ENCODE data around the gene NRXN3. TPM values are rescaled to one million over a fixed set of nuclear protein-coding genes. Genes with fewer than 3 reads are reported as not detected.

The NRXN3 gene
- total and polyA plus RNA-seq, 2 of the 4 experiments (the other 2 are of a cell fraction), result 4.8 to 25.1 TPM

DNA sequence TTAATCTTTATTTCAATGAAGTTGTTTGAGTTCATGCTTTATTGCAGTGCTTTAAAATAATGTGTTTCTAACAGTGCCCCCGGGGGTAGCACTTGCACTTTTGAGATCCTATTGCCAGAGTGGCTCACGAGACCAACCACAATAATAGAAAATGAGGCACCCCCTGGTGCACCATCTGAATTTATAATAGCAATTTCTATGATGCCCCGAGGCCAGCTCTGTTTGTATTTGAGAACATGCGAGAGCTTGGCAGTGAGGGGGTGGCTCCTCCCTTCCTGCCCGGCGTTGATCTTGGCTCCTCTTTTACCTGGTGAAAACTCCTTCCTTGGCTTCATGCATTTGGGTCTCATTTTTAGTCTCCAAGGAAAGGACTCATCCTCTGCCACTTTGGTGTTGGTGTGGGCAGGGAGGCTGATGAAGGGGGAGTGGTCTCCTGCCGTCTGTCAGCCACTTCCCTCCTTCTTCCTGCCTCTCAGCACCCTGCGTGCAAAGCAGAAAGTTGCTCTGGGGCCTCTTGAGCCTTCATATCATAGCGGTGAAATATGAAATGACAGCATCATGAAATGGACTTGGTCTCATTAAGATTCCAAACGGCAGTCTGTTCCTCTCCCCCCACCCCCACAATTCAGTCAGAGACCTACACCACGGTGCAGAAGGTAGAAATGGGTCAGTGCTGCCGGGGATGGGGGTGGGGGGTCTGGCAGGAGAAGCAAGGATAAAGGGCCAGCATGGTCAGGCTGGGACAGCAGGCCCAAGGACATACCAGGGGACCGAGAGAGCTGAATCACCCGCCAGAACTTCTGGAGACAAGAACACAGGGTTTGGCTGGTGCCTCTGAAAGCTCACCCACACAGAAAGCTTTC, 17.7 kb upstream of the NRXN3 start:
- no peak overlapping the region for H3K4me2 ChIP-seq (ENCODE audit: low read depth, low read length)
- dilution Hi-C loops (cut with HindIII; ENCODE audit: low sequenced_read_pairs, unreplicated experiment), result no loop called here
- H3K9me1 ChIP-seq (ENCODE audit: insufficient read depth, low read length), result no peaks in the 10 kb centered on the region
- no peak overlapping the region for H2BK5ac ChIP-seq (ENCODE audit: low read depth, low read length, poor library complexity, severe bottlenecking)
- no peaks in the 10 kb centered on the region for H4K20me1 ChIP-seq (ENCODE audit: insufficient read depth, low read length)
- H3K18ac ChIP-seq (ENCODE audit: low read depth, low read length), result no peak overlapping the region
- H3K79me1 ChIP-seq (ENCODE audit: low read depth in 1 of 2, low read length in 2 of 2), result no peaks in the 10 kb centered on the region
- ATAC-seq (ENCODE audit: low read depth) (no peak), DNase-seq (no peak)
- no peak overlapping the region for H2BK15ac ChIP-seq (ENCODE audit: low read depth, low read length)
- H3K23ac ChIP-seq (ENCODE audit: low read depth, low read length), result no peak overlapping the region
- BruUV-seq (replicated peaks), result no TSS peak
- no peak overlapping the region for H3K27ac ChIP-seq (ENCODE audit: insufficient read depth, low read length)
- H4K5ac ChIP-seq (ENCODE audit: low read depth, low read length), result no peak overlapping the region
- intact Hi-C loops (cut with micrococcal nuclease), result no loop called here
- H4K8ac ChIP-seq (ENCODE audit: low read depth in 2 of 2, low read length in 2 of 2), result no peak overlapping the region
- in situ Hi-C loops (cut with MboI; ENCODE audit: low sequenced_read_pairs), result no loop called here
- no peak overlapping the region for H4K91ac ChIP-seq (ENCODE audit: insufficient read depth, low read depth, low read length)
- H3K14ac ChIP-seq (replicated peaks; ENCODE audit: low read depth, low read length), result no peak overlapping the region
- no peak overlapping the region for H3K4me3 ChIP-seq (ENCODE audit: insufficient read depth, low read depth, low read length)
- H2AFZ ChIP-seq (replicated peaks; ENCODE audit: low read length, poor library complexity), result no peak overlapping the region
- no CpG with 5 or more reads among the region's 14 CpGs for WGBS, 2 experiments (ENCODE audit: extremely low coverage in 2 of 2, insufficient read length in 1 of 2)
- H3K9ac ChIP-seq (ENCODE audit: low read depth, low read length), result no peak overlapping the region
- no peaks in the 10 kb centered on the region for H3K36me3 ChIP-seq (ENCODE audit: control insufficient read depth, insufficient read depth, low read length)
- no peaks in the 10 kb centered on the region for H3K27me3 ChIP-seq (ENCODE audit: control insufficient read depth, insufficient read depth, low read length)
- H3K9me3 ChIP-seq (ENCODE audit: control insufficient read depth, insufficient read depth, low read length), result peaks cover 26% of the 10 kb centered on the region
- TF ChIP-seq CEBPB (IDR thresholded peaks at IDR 0.05; ENCODE audit: low read depth, low read length) (no peak), RCOR1 (IDR thresholded peaks at IDR 0.05; ENCODE audit: insufficient replicate concordance, low read length) (no peak), RFX5 (IDR thresholded peaks at IDR 0.05; ENCODE audit: low read depth, low read length) (no peak)
- TF ChIP-seq, protein P1, sequence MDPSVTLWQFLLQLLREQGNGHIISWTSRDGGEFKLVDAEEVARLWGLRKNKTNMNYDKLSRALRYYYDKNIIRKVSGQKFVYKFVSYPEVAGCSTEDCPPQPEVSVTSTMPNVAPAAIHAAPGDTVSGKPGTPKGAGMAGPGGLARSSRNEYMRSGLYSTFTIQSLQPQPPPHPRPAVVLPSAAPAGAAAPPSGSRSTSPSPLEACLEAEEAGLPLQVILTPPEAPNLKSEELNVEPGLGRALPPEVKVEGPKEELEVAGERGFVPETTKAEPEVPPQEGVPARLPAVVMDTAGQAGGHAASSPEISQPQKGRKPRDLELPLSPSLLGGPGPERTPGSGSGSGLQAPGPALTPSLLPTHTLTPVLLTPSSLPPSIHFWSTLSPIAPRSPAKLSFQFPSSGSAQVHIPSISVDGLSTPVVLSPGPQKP (IDR thresholded peaks at IDR 0.05; ENCODE audit: borderline replicate concordance, low read depth, low read length), result no peak
- no peak overlapping the region for H2AK9ac ChIP-seq (replicated peaks; ENCODE audit: low read depth, low read length, poor library complexity)
- no peak overlapping the region for H3K4ac ChIP-seq (ENCODE audit: low read depth, low read length)
- POLR2A ChIA-PET (ENCODE audit: unreplicated experiment), result no interaction called here
- no peak overlapping the region for H2BK20ac ChIP-seq (ENCODE audit: low read depth, low read length)
- H3K56ac ChIP-seq (ENCODE audit: extremely low read depth, insufficient read depth, low read length), result no peak overlapping the region
- no peak overlapping the region for H2AK5ac ChIP-seq (ENCODE audit: low read depth, low read length)
- no peaks in the 10 kb centered on the region for H3K4me1 ChIP-seq (ENCODE audit: control insufficient read depth, insufficient read depth, low read length)
- H2BK120ac ChIP-seq (ENCODE audit: low read depth, low read length), result no peak overlapping the region
- CTCF ChIA-PET, result no interaction called here

All from IMR-90 (cell line).